ENCODE data around the gene SLC9A8. TPM values are rescaled to one million over a fixed set of nuclear protein-coding genes. Genes with fewer than 3 reads are reported as not detected.

Gene SLC9A8
- total and polyA plus RNA-seq, 4 experiments from 2014 or later: 3.4 to 25.6 (median 16.9) TPM

GRCh38 chr20:49818816-49819215 lies 6.2 kb downstream of the SLC9A8 start:
- Mint-ChIP-seq H3K4me1 (peaks cover 37 to 61% (median 52%) of the 10 kb centered on the region in 4 donors), H3K4me3 (no peak overlapping the region), H3K27me3 (no peaks in the 10 kb centered on the region), H3K9me3 (no peaks in the 10 kb centered on the region), H3K36me3 (peaks cover 35 to 70% of the 10 kb centered on the region in 2 donors), H3K27ac (no peak overlapping the region)
- Histone ChIP-seq H3K27me3 (ENCODE audit: insufficient read depth, low read length) (no peaks in the 10 kb centered on the region), H3K4me3 (ENCODE audit: low read length in 2 of 2) (no peak overlapping the region), H3K4me1 (ENCODE audit: insufficient read depth, low read length) (peaks cover 46% of the 10 kb centered on the region), H3K36me3 (ENCODE audit: insufficient read depth, low read length) (peaks cover 3% of the 10 kb centered on the region), H3K9me3 (ENCODE audit: control insufficient read depth in 1 of 2, low read length in 2 of 2) (no peaks in the 10 kb centered on the region), H3K27ac (ENCODE audit: low read depth, low read length) (no peak overlapping the region)
- DNase-seq: no peak
- intact Hi-C loops (cut with micrococcal nuclease): no loop called here
- ChIA-PET POLR2A (ENCODE audit: partially characterized antibody) (interaction anchor here (0.7 kb wide), 1 partner anchor 222 kb away, joined by 3 read pairs; no protein-coding TSS in a partner anchor), CTCF (ENCODE audit: partially characterized antibody) (interaction anchor here (0.7 kb wide), 1 partner anchor 713 kb away, joined by 3 read pairs; no protein-coding TSS in a partner anchor)

- DNase-seq: no peak
- H3K27me3 Mint-ChIP-seq: no peaks in the 10 kb centered on the region
- H3K36me3 Mint-ChIP-seq: peaks cover 38 to 72% of the 10 kb centered on the region in 2 donors
- intact Hi-C loops (cut with micrococcal nuclease): no loop called here
- H3K4me3 Mint-ChIP-seq: no peak overlapping the region
- Histone ChIP-seq H3K27me3 (ENCODE audit: insufficient read depth, low read length) (no peaks in the 10 kb centered on the region), H3K4me3 (ENCODE audit: low read length in 2 of 2) (no peak overlapping the region), H3K9me3 (ENCODE audit: control insufficient read depth in 1 of 2, low read length in 2 of 2) (no peaks in the 10 kb centered on the region), H3K4me1 (ENCODE audit: insufficient read depth, low read length) (peaks cover 46% of the 10 kb centered on the region), H3K36me3 (ENCODE audit: insufficient read depth, low read length) (peaks cover 3% of the 10 kb centered on the region), H3K27ac (ENCODE audit: low read depth, low read length) (no peak overlapping the region)
- ChIA-PET CTCF (ENCODE audit: partially characterized antibody) (no interaction called here), POLR2A (ENCODE audit: partially characterized antibody) (no interaction called here)
- H3K4me1 Mint-ChIP-seq: peaks cover 38 to 60% (median 50%) of the 10 kb centered on the region in 4 donors
- no peaks in the 10 kb centered on the region for H3K9me3 Mint-ChIP-seq
- peak overlapping the region in 1 of 7 donors; percentile 4 for H3K27ac Mint-ChIP-seq
Observed at GRCh38 chr20:49819702-49820101, 7.1 kb downstream of the SLC9A8 start.

- Histone ChIP-seq H3K9me3 (ENCODE audit: control insufficient read depth in 1 of 2, low read length in 2 of 2) (no peaks in the 10 kb centered on the region), H3K4me3 (ENCODE audit: low read length in 2 of 2) (no peak overlapping the region), H3K27me3 (ENCODE audit: insufficient read depth, low read length) (no peaks in the 10 kb centered on the region), H3K4me1 (ENCODE audit: insufficient read depth, low read length) (peaks cover 50% of the 10 kb centered on the region), H3K27ac (ENCODE audit: low read depth, low read length) (no peak overlapping the region), H3K36me3 (ENCODE audit: insufficient read depth, low read length) (peaks cover 7% of the 10 kb centered on the region)
- Mint-ChIP-seq H3K36me3 (peaks cover 36 to 71% of the 10 kb centered on the region in 2 donors), H3K27me3 (no peaks in the 10 kb centered on the region), H3K4me3 (peak overlapping the region in 2 of 8 donors; percentile 21 to 22), H3K4me1 (peaks cover 43 to 59% (median 47%) of the 10 kb centered on the region in 4 donors), H3K9me3 (no peaks in the 10 kb centered on the region), H3K27ac (peak overlapping the region in 6 of 7 donors; percentile 23 to 91 (median 81))
- intact Hi-C loops (cut with micrococcal nuclease): no loop called here
- POLR2A ChIA-PET (ENCODE audit: partially characterized antibody): no interaction called here
- CTCF ChIA-PET (ENCODE audit: partially characterized antibody): interaction anchor here (0.6 to 2.0 kb wide), 2 partner anchors 8 to 110 kb away, joined by 3 to 5 read pairs; partner anchors contain the start of gene SLC9A8
- DNase-seq: no peak
Observed at GRCh38 chr20:49821381-49821780, 8.8 kb downstream of the SLC9A8 start.

- ChIA-PET POLR2A (ENCODE audit: partially characterized antibody) (interaction anchor here (3.4 kb wide), 1 partner anchor 9 kb away, joined by 27 read pairs; the partner anchor contains the start of gene SLC9A8), CTCF (ENCODE audit: partially characterized antibody) (interaction anchor here (1.3 to 2.0 kb wide), 2 partner anchors 9 to 27 kb away, joined by 3 to 5 read pairs; partner anchors contain the start of gene SLC9A8)
- Mint-ChIP-seq H3K4me3 (peak overlapping the region in 3 of 8 donors; percentile 6 to 33 (median 22)), H3K27me3 (no peaks in the 10 kb centered on the region), H3K9me3 (no peaks in the 10 kb centered on the region), H3K27ac (peak overlapping the region; percentile 23 to 91 (median 83)), H3K36me3 (peaks cover 34 to 70% of the 10 kb centered on the region in 2 donors), H3K4me1 (peaks cover 42 to 59% (median 47%) of the 10 kb centered on the region in 4 donors)
- intact Hi-C loops (cut with micrococcal nuclease): no loop called here
- Histone ChIP-seq H3K27me3 (ENCODE audit: insufficient read depth, low read length) (no peaks in the 10 kb centered on the region), H3K4me1 (ENCODE audit: insufficient read depth, low read length) (peaks cover 50% of the 10 kb centered on the region), H3K9me3 (ENCODE audit: control insufficient read depth in 1 of 2, low read length in 2 of 2) (no peaks in the 10 kb centered on the region), H3K4me3 (ENCODE audit: low read length in 2 of 2) (no peak overlapping the region), H3K27ac (ENCODE audit: low read depth, low read length) (no peak overlapping the region), H3K36me3 (ENCODE audit: insufficient read depth, low read length) (peaks cover 5% of the 10 kb centered on the region)
- no peak for DNase-seq
Observed at GRCh38 chr20:49821870-49822331, 9.3 kb downstream of the SLC9A8 start.

- no peaks in the 10 kb centered on the region for H3K27me3 Mint-ChIP-seq
- no peak overlapping the region for H3K4me3 ChIP-seq (ENCODE audit: low read length in 2 of 2)
- no peaks in the 10 kb centered on the region for H3K9me3 Mint-ChIP-seq
- H3K9me3 ChIP-seq (ENCODE audit: control insufficient read depth in 1 of 2, low read length in 2 of 2): no peaks in the 10 kb centered on the region
- ChIA-PET POLR2A (ENCODE audit: partially characterized antibody) (interaction anchor here (1.1 to 3.4 kb wide), 2 partner anchors 10 to 22 kb away, joined by 4 to 27 read pairs; partner anchors contain the start of gene SLC9A8), CTCF (ENCODE audit: partially characterized antibody) (interaction anchor here (1.3 to 3.7 kb wide), 3 partner anchors 10 to 25 kb away, joined by 3 to 11 read pairs (median 5); partner anchors contain the start of gene SLC9A8)
- no peaks in the 10 kb centered on the region for H3K27me3 ChIP-seq (ENCODE audit: insufficient read depth, low read length)
- H3K36me3 Mint-ChIP-seq: peaks cover 34 to 62% of the 10 kb centered on the region in 2 donors
- peak overlapping the region; percentile 80 to 92 (median 86) for H3K27ac Mint-ChIP-seq
- intact Hi-C loops (cut with micrococcal nuclease): no loop called here
- H3K4me3 Mint-ChIP-seq: peak overlapping the region; percentile 16 to 82 (median 62)
- peaks cover 46% of the 10 kb centered on the region for H3K4me1 ChIP-seq (ENCODE audit: insufficient read depth, low read length)
- H3K27ac ChIP-seq (ENCODE audit: low read depth, low read length): peak overlapping the region; percentile 53
- DNase-seq: peak; percentile 66 to 80 (median 70)
- H3K4me1 Mint-ChIP-seq: peaks cover 39 to 59% (median 42%) of the 10 kb centered on the region in 4 donors
- peaks cover 5% of the 10 kb centered on the region for H3K36me3 ChIP-seq (ENCODE audit: insufficient read depth, low read length)
Observed at GRCh38 chr20:49823152-49823847, 10.7 kb downstream of the SLC9A8 start.

GRCh38 chr20:49824206-49824605 lies 11.6 kb downstream of the SLC9A8 start:
- DNase-seq: no peak
- Histone ChIP-seq H3K9me3 (ENCODE audit: control insufficient read depth in 1 of 2, low read length in 2 of 2) (no peaks in the 10 kb centered on the region), H3K27me3 (ENCODE audit: insufficient read depth, low read length) (no peaks in the 10 kb centered on the region), H3K4me1 (ENCODE audit: insufficient read depth, low read length) (peaks cover 46% of the 10 kb centered on the region), H3K36me3 (ENCODE audit: insufficient read depth, low read length) (peaks cover 5% of the 10 kb centered on the region), H3K27ac (ENCODE audit: low read depth, low read length) (peak overlapping the region; percentile 27), H3K4me3 (ENCODE audit: low read length in 2 of 2) (no peak overlapping the region)
- Mint-ChIP-seq H3K9me3 (no peaks in the 10 kb centered on the region), H3K4me3 (peak overlapping the region in 5 of 8 donors; percentile 25 to 69 (median 60)), H3K27ac (peak overlapping the region; percentile 80 to 92 (median 86)), H3K27me3 (no peaks in the 10 kb centered on the region), H3K36me3 (peaks cover 33 to 57% of the 10 kb centered on the region in 2 donors), H3K4me1 (peaks cover 39 to 54% (median 42%) of the 10 kb centered on the region in 4 donors)
- CTCF ChIA-PET (ENCODE audit: partially characterized antibody): interaction anchor here (1.0 to 3.7 kb wide), 3 partner anchors 9 to 22 kb away, joined by 3 to 11 read pairs (median 4); partner anchors contain the start of gene SLC9A8
- intact Hi-C loops (cut with micrococcal nuclease): no loop called here
- POLR2A ChIA-PET (ENCODE audit: partially characterized antibody): interaction anchor here (0.8 to 3.4 kb wide), 4 partner anchors 11 to 138 kb away, joined by 4 to 27 read pairs (median 4); partner anchors contain the start of gene SLC9A8
